Measurements from ENCODE around the gene MPND. TPM values are rescaled to one million over a fixed set of nuclear protein-coding genes. Genes with fewer than 3 reads are reported as not detected.
A peak's percentile ranks its signal among the peaks of the same experiment; 100 is the strongest.

MPND gene
- total and polyA plus RNA-seq, 9 donors: 4.8 to 19.4 (median 16.2) TPM

DNA sequence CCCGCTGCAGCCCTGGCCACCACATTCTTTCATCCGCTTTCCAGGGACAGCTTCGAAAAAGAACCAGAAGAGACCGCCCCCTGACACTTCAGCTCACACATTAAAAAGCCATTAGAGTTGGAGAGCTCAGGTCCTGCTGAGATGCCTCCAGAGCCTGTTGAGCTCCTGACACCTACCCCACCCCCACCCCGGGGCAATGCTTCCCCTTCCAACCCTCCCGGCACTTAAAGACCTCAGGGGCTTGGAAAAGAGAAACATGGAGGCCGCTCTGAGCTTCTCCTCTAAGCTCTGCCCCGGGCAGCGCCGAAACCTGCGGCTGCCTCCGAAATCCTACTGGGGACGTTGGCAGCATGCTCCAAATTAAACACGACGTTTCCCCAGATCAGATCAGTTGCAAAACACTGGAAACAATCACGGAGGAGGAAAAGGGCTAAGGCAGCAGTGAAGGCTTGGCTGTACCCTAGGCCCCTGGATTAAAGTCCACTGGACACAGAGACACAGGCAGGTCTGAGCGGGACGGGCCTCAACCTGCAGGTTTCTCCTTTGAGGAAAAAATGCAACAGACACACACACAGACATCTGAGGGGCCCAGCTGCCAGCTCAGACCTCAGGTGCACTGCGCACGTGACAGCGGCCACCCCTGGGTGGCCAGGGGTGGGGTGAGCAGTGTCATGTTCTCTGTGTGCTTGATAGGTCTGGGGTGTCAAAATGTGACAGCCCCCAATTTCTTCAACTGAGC is 47.4 kb downstream of the MPND start:
- peaks cover 22% of the 10 kb centered on the region for H3K36me3 ChIP-seq (ENCODE audit: control insufficient read depth, insufficient read depth, low read length)
- peaks cover 84% of the 10 kb centered on the region for H3K4me1 ChIP-seq (ENCODE audit: control insufficient read depth, insufficient read depth, low read length)
- no peak overlapping the region for H3K4me3 ChIP-seq (ENCODE audit: low read length)
- peak; percentile 69 for DNase-seq
- peak overlapping the region; percentile 87 for H3K27ac ChIP-seq (ENCODE audit: low read length)
- WGBS (ENCODE audit: insufficient coverage): 8% methylated on average over 15 of the region's 21 CpGs
- no peaks in the 10 kb centered on the region for H3K9me3 ChIP-seq (replicated peaks; ENCODE audit: control insufficient read depth, low read depth, low read length)
- no peaks in the 10 kb centered on the region for H3K27me3 ChIP-seq (ENCODE audit: control insufficient read depth, insufficient read depth, low read length)

DNA sequence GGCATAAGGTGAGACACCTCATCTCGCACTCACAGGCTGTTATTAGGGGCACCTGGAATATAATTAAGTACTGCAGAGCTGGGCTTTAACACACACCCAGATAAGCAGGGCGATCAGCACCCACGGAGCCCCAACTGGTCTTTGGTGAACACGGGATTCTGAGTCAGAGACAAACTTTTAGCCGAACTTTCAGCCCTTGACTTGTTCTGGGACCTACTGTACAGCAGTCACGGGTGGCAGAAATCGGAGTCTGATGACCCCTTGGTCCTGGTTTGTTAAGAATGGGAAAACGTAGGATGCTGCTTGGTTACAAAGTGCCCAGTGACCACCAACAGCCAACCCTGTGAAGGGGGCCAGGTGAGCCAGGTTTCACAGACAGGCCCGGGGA is 47.9 kb downstream of the MPND start:
- Histone ChIP-seq H3K27ac (ENCODE audit: low read length) (peak overlapping the region; percentile 87), H3K4me3 (ENCODE audit: low read length) (no peak overlapping the region), H3K4me1 (ENCODE audit: control insufficient read depth, insufficient read depth, low read length) (peaks cover 79% of the 10 kb centered on the region), H3K9me3 (replicated peaks; ENCODE audit: control insufficient read depth, low read depth, low read length) (no peaks in the 10 kb centered on the region), H3K27me3 (ENCODE audit: control insufficient read depth, insufficient read depth, low read length) (no peaks in the 10 kb centered on the region), H3K36me3 (ENCODE audit: control insufficient read depth, insufficient read depth, low read length) (peaks cover 23% of the 10 kb centered on the region)
- no peak for DNase-seq
- WGBS (ENCODE audit: insufficient coverage): 47% methylated on average over 7 of the region's 9 CpGs

DNA sequence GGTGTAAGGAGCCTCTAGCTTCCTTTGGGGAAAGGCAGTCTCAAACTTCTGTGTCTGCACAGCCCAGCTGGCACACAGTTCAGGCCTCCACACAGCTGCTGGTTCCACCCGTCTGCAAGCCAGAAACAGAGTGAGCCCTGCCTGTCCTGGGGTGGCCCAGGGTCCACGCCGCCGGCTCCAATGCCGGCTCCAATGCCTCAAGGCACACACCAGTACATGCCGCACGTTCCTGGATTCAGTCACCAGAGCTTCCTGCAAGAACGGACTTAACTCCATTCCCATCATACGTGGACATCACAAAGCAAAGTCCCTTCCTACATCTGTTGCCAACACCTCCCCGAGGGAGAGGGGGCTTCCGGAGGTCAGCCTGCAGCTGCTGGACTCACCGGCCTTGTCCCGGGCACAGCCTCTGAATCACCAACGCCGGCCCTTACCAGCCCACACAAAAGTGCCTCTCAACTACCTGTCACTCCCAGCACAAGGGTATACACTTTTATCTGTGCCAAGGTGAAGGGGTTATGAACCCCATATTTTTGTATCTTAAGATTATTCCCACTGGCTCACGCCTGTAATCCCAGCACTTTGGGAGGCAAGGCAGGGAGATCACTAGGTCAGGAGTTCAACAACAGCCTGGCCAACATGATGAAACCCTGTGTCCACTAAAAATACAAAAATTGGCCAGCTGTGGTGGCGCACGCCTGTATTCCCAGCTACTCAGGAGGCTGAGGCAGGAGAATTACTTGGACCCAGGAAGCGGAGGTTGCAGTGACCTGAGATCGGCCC is 48.5 kb downstream of the MPND start:
- no peak overlapping the region for H3K4me3 ChIP-seq (ENCODE audit: low read length)

DNA sequence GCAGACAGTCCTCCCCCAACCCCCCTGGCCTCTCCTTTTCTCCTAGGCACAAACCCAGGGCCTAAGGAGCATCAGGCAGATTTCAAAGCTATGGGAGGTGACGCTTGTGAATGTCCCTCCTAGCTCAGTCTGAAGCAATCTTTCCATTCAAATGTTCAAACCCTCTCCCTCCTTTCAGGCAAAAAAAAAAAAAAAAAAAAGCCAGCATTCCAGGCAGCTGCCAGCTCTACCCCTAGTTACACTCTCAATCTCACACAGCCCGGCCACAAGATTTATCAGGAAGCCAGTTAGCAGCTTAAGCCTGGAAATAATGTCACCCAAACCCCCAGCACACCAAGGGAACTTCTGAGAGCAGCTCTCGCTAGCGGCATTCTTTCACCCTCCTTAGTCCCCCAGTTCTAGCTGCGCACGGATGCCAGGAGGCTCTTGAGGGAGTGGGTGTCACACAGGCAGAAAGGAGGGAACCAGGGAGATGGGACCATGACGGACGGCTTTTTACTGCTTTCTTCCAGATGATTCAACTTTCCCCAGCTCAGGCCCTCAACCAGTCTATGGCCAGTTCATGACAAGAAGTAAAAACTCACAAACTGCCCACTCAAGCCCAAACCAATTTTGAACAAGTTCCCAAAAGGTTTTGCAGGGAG is 50.7 kb downstream of the MPND start:
- H3K9me3 ChIP-seq (replicated peaks; ENCODE audit: control insufficient read depth, low read depth, low read length): no peaks in the 10 kb centered on the region
- DNase-seq: peak; percentile 61
- no peak overlapping the region for H3K4me3 ChIP-seq (ENCODE audit: low read length)
- WGBS (ENCODE audit: insufficient coverage): 25% methylated on average over 2 of the region's 8 CpGs
- peaks cover 74% of the 10 kb centered on the region for H3K4me1 ChIP-seq (ENCODE audit: control insufficient read depth, insufficient read depth, low read length)
- peak overlapping the region; percentile 74 for H3K27ac ChIP-seq (ENCODE audit: low read length)
- H3K27me3 ChIP-seq (ENCODE audit: control insufficient read depth, insufficient read depth, low read length): no peaks in the 10 kb centered on the region
- H3K36me3 ChIP-seq (ENCODE audit: control insufficient read depth, insufficient read depth, low read length): peaks cover 36% of the 10 kb centered on the region

More for the DNA sequence above, 48.5 kb downstream of the MPND start:
- Histone ChIP-seq H3K4me1 (ENCODE audit: control insufficient read depth, insufficient read depth, low read length) (peaks cover 82% of the 10 kb centered on the region), H3K27ac (ENCODE audit: low read length) (peak overlapping the region; percentile 87), H3K27me3 (ENCODE audit: control insufficient read depth, insufficient read depth, low read length) (no peaks in the 10 kb centered on the region), H3K9me3 (replicated peaks; ENCODE audit: control insufficient read depth, low read depth, low read length) (no peaks in the 10 kb centered on the region), H3K36me3 (ENCODE audit: control insufficient read depth, insufficient read depth, low read length) (peaks cover 25% of the 10 kb centered on the region)
- WGBS (ENCODE audit: insufficient coverage): 15% methylated on average over 18 of the region's 20 CpGs
- DNase-seq: peak; percentile 89

DNA sequence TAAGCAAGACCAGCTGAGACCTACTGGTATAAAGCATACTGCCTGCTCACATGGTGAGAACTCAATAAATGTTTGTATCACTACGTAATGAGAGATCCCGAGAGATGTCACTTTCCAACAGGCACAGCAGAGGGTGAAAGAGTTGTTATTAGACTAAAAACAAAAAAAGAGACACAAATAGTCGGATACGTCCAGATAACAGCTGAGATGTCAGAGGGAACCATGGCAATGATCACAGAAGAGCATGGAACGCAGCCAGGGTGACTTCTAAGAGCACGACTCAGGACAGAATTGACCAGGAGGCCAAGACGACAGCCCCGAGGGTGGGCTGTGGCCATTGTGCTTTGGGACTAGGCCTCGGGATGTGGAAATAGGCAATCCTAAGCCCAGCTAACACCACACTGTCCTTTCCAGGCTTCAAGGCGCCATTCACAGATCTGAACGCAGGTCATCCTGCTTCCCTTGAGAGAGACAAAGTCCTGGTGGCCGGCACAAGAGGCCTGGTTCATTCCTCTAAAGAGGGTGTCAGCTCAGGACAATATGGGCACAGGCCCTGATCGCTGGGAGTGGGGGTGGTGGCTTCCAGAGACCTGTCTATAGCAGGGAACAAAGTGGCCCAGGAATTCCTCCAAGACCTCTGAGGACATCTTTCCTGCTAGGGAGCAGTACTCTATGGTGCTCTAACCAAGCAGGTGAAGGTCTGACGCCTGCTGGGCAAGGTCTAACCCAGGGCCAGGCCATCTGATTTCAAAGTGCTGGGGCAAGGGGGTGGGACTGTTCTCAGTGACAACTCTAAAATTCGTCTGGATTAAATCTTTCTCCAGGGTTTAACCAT is 53.8 kb downstream of the MPND start:
- H3K9me3 ChIP-seq (replicated peaks; ENCODE audit: control insufficient read depth, low read depth, low read length): no peaks in the 10 kb centered on the region
- peaks cover 57% of the 10 kb centered on the region for H3K4me1 ChIP-seq (ENCODE audit: control insufficient read depth, insufficient read depth, low read length)
- 57% methylated on average over 8 of the region's 15 CpGs for WGBS (ENCODE audit: insufficient coverage)
- no peaks in the 10 kb centered on the region for H3K27me3 ChIP-seq (ENCODE audit: control insufficient read depth, insufficient read depth, low read length)
- DNase-seq: no peak
- H3K4me3 ChIP-seq (ENCODE audit: low read length): no peak overlapping the region
- peaks cover 30% of the 10 kb centered on the region for H3K36me3 ChIP-seq (ENCODE audit: control insufficient read depth, insufficient read depth, low read length)
- peak overlapping the region; percentile 40 for H3K27ac ChIP-seq (ENCODE audit: low read length)

DNA sequence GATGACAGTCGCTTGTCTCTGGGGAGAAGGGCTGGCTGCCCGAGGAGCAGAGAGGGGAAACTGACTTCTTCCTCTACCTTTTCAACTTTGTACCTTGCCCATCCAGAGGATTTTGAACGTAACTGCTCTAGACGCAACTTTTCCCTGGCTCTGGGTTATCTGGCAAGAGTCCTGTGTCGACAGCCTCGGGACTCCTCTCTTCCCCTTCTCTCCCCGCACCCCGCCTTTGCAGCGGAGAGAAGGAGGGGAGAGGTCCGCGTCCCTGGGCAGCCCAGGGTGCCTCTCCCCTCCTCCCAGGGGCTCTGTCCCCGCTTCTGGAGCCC is 56.4 kb downstream of the MPND start:
- peak overlapping the region; percentile 83 for H3K4me3 ChIP-seq (ENCODE audit: low read length)
- peak overlapping the region; percentile 92 for H3K27ac ChIP-seq (ENCODE audit: low read length)
- no peaks in the 10 kb centered on the region for H3K9me3 ChIP-seq (replicated peaks; ENCODE audit: control insufficient read depth, low read depth, low read length)
- H3K36me3 ChIP-seq (ENCODE audit: control insufficient read depth, insufficient read depth, low read length): peaks cover 30% of the 10 kb centered on the region
- peak; percentile 73 for DNase-seq
- no peaks in the 10 kb centered on the region for H3K27me3 ChIP-seq (ENCODE audit: control insufficient read depth, insufficient read depth, low read length)
- H3K4me1 ChIP-seq (ENCODE audit: control insufficient read depth, insufficient read depth, low read length): peaks cover 41% of the 10 kb centered on the region
- WGBS (ENCODE audit: insufficient coverage): 0% methylated on average over 1 of the region's 12 CpGs

DNA sequence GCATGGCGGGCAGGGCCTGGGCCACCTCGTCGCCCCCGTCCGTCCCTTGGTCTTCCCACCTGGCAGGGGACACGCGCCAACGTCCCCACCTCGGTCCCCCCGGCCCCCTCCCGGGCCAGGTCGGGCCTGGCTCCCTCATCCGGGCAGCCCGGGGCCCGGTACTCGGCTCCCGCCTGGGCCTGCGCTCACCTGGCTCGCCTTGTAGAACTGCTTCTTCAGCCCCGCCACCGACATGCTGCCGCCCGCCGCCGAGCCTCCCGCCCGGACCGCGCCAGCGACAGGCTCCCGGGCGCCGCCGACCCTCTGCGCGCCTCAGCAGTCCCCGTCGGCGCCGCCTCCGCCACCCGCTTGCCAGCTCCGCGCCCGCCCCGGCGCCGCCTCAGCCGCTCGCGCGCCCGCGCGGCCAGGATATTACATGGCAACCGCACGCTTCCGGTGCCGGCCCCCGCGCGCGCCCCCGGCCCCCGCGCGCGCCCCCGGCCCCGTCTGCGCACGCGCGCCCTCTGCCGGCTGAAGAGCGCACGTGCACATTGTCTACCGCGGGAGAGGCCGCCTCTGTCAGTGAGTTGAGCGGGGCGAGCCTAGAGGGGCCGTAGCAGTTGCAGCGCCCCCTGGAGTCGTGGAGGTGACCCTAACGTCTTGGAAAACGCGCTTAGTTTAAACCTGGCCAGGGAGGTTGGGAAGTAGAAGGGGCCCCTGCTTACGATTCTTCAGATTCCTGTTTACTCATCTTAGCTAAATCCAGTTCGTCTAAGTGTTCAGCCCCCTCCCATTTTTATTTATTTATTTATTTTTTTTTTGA is 57.0 kb downstream of the MPND start, which contains the start of gene SH3GL1:
Gene SH3GL1 (minus strand): TSS at position 413 of the 802 bp plus-strand sequence. CDS start 179 bp downstream, at position 234.
- Histone ChIP-seq H3K27me3 (ENCODE audit: control insufficient read depth, insufficient read depth, low read length) (no peaks in the 10 kb centered on the region), H3K36me3 (ENCODE audit: control insufficient read depth, insufficient read depth, low read length) (peaks cover 25% of the 10 kb centered on the region), H3K9me3 (replicated peaks; ENCODE audit: control insufficient read depth, low read depth, low read length) (no peaks in the 10 kb centered on the region), H3K27ac (ENCODE audit: low read length) (peak within 1 kb of the TSS; percentile 92), H3K4me1 (ENCODE audit: control insufficient read depth, insufficient read depth, low read length) (peaks cover 39% of the 10 kb centered on the region), H3K4me3 (ENCODE audit: low read length) (peak within 1 kb of the TSS; percentile 83)
- peak; percentile 97 for DNase-seq
- under 1% methylated on average over 84 of the region's 90 CpGs for WGBS (ENCODE audit: insufficient coverage)

DNA sequence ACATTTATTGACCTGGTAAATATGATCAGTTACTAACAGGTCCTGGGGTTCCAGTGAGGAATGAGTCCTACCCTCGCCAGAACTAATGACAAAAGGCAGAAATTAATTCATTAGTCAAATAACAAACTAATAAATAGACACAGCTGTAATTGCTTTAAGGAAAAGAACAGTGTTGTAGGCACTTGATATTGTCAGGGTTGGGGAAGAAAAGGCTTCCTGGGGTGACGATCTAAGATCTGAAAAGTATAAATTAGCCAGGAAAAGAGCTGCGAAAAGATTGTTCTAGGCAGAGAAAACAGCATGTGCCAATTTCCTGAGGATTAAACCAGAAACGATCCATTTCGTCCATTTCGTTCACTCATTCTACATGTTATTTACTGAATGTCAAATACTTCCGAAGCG is 58.4 kb downstream of the MPND start:
- H3K27ac ChIP-seq (ENCODE audit: low read length): peak overlapping the region; percentile 94
- no peaks in the 10 kb centered on the region for H3K27me3 ChIP-seq (ENCODE audit: control insufficient read depth, insufficient read depth, low read length)
- WGBS (ENCODE audit: insufficient coverage): 0% methylated on average over 1 of the region's 8 CpGs
- H3K4me1 ChIP-seq (ENCODE audit: control insufficient read depth, insufficient read depth, low read length): peaks cover 36% of the 10 kb centered on the region
- H3K36me3 ChIP-seq (ENCODE audit: control insufficient read depth, insufficient read depth, low read length): peaks cover 19% of the 10 kb centered on the region
- DNase-seq: no peak
- H3K9me3 ChIP-seq (replicated peaks; ENCODE audit: control insufficient read depth, low read depth, low read length): no peaks in the 10 kb centered on the region
- peak overlapping the region; percentile 31 for H3K4me3 ChIP-seq (ENCODE audit: low read length)

Data from muscle of leg (tissue), 11 donors.